ENCODE measurements around the gene TGM4.
A peak's percentile ranks its signal among the peaks of the same experiment; 100 is the strongest.
"Not testable (repeated sequence)": the region's sequence is repeated elsewhere in the genome, so short reads cannot be mapped to it uniquely, and the experiment has no call there.

Gene TGM4

GRCh38 chr3:44918087-44918486, 43.7 kb downstream of the TGM4 start:
- DNase-seq: no peak

GRCh38 chr3:44918581-44918980, 44.2 kb downstream of the TGM4 start:
- no peak for DNase-seq

- DNase-seq: no peak
Observed at GRCh38 chr3:44920081-44920480, 45.7 kb downstream of the TGM4 start.

- DNase-seq: no peak
Observed at GRCh38 chr3:44923632-44924456, 49.4 kb downstream of the TGM4 start.

GRCh38 chr3:44924457-44925084, 50.2 kb downstream of the TGM4 start:
- DNase-seq: no peak

GRCh38 chr3:44926172-44926571, 51.8 kb downstream of the TGM4 start:
- no peak for DNase-seq

GRCh38 chr3:44926921-44927320, 52.5 kb downstream of the TGM4 start:
- DNase-seq: no peak

GRCh38 chr3:44927371-44927770, 53.0 kb downstream of the TGM4 start:
- no peak for DNase-seq

- DNase-seq: no peak
Observed at GRCh38 chr3:44929782-44930181, 55.4 kb downstream of the TGM4 start.

- no peak for DNase-seq
Observed at GRCh38 chr3:44930911-44931310, 56.5 kb downstream of the TGM4 start.

- DNase-seq: no peak
Observed at GRCh38 chr3:44931791-44932190, 57.4 kb downstream of the TGM4 start.

- DNase-seq: no peak
Observed at GRCh38 chr3:44932271-44932670, 57.9 kb downstream of the TGM4 start.

- DNase-seq: no peak
Observed at GRCh38 chr3:44932986-44933944, 58.9 kb downstream of the TGM4 start.

- DNase-seq: peak; percentile 82
Observed at GRCh38 chr3:44939581-44940036, 65.2 kb downstream of the TGM4 start.

- no peak for DNase-seq
Observed at GRCh38 chr3:44942202-44942921, 68.0 kb downstream of the TGM4 start.

GRCh38 chr3:44948239-44948638, 73.8 kb downstream of the TGM4 start:
- no peak for DNase-seq

GRCh38 chr3:44949770-44950169, 75.4 kb downstream of the TGM4 start:
- DNase-seq: not testable (repeated sequence)

GRCh38 chr3:44950275-44950734, 75.9 kb downstream of the TGM4 start:
- DNase-seq: no peak

- no peak for DNase-seq
Observed at GRCh38 chr3:44952689-44953088, 78.3 kb downstream of the TGM4 start.

- no peak for DNase-seq
Observed at GRCh38 chr3:44954304-44954703, 79.9 kb downstream of the TGM4 start.

GRCh38 chr3:44954962-44955361, 80.6 kb downstream of the TGM4 start:
- no peak for DNase-seq

GRCh38 chr3:44955917-44956316, 81.5 kb downstream of the TGM4 start:
- DNase-seq: no peak
